RPMI7951 (cell line): Measurements from ENCODE around the gene STBD1. TPM values are rescaled to one million over a fixed set of nuclear protein-coding genes. Genes with fewer than 3 reads are reported as not detected.
"Not testable (repeated sequence)": the region's sequence is repeated elsewhere in the genome, so short reads cannot be mapped to it uniquely, and the experiment has no call there.

Experiments
- DNase-seq: peaks from one replicate; pipeline ENCODE4 v3.0.0-alpha.2; 2012; ENCODE audit warnings: low read depth
- total RNA-seq: library from RNA; depleted of rRNA; stranded (reverse); fragments of >200 nt; shearing (Covaris generic); gene quantifications from 2 replicates; pipeline ENCODE4 v1.2.3, GENCODE V29; 2014

Gene STBD1
- total RNA-seq, 1 experiment from 2014 or later = 10.1 TPM

DNA sequence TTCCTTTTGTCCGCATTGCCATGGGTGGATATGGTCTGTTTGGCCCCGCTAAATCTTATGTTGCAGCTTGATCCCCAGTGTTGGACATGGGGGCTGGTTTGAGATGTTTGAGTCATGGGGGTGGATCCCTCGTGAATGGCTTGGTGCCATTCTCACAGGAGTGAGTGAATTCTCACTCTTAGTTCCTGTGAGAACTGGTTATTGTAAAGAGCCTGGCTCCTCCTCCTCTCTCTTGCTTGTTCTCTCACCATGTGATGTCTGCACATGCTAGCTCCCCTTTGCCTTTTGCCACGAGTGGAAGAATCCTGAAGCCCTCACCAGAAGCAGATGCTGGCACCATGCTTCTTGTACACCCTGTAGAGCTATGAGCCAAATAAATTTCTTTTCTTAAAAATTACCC lies 22.6 kb upstream of the STBD1 start:
- peak; percentile 2 for DNase-seq

DNA sequence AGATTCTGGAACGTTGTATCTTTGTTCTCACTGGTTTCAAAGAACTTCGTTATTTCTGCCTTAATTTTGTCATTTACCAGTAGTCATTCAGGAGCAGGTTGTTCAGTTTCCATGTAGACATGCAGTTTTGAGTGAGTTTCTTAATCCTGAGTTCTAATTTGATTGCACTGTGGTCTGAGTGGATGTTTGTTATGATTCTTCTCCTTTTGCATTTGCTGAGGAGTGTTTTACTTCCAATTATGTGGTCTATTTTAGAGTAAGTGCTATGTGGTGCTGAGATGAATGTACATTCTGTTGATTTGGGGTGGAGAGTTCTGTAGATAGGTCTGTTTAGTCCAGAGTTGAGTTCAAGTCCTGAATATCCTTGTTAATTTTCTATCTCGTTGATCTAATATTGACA lies 18.7 kb upstream of the STBD1 start:
- not testable (repeated sequence) for DNase-seq

DNA sequence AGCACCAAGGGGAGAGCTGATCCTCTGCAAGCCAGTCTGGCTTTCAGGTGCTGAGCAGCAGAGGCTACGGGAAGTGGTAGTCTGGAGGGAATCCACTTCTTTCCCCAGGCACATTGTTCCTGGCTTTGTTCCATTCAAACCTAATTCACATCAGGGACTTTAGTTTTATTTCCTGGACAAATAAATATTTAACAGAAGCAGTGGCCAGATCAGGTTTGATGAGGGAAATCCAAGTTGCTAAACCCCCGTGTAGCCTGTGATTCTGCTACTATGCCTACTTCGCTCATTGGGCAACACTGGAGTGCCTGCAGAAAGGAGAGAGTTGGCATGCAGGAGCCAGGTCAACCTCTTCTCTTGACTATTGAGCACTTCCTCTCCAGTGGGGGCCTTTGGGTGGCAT lies 13.8 kb upstream of the STBD1 start:
- DNase-seq = no peak

DNA sequence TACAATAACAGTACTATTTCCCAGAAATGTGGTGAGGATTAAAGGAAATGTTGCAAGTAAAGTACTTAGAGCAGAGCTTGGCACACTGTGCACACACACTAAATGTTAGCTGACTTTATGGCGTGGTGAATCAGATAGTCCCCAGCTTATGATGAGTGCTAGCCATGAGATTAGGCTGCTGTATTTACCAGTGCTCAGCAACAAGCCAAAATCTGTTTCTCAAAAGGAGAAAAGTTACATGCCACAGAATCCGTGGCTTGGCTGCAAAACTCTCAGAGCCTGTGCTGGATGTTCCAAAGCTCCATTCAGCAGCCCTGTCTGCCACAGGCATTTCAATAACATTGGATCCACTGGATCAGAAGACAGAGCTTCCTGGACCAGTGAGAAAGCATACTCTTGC lies 12.8 kb upstream of the STBD1 start:
- DNase-seq = no peak

DNA sequence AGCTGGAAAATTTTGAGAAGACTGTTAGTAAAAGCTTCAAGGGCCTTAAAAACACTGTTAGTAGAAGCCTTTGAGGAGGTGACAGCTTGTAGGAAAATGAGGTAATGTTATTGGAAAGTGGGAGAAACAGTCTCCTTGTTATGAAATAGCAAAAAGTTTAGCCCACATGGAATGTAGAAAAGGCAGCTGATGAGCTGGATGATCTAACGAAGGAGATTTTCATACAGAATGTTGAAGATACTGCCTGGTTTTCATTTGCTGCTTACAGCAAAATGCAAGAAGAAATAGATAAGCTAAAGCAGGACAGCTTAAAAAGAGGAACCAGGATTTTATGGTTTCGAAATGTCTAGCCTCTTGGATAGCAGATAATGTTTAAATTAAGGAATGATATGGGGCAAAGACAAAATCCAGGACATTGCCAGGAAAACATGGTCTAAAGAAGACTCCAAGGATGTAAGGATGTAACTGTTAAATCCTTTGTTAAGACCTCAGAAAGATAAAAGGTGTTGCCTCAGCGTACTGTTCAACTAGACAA lies 10.2 kb upstream of the STBD1 start:
- DNase-seq = no peak

DNA sequence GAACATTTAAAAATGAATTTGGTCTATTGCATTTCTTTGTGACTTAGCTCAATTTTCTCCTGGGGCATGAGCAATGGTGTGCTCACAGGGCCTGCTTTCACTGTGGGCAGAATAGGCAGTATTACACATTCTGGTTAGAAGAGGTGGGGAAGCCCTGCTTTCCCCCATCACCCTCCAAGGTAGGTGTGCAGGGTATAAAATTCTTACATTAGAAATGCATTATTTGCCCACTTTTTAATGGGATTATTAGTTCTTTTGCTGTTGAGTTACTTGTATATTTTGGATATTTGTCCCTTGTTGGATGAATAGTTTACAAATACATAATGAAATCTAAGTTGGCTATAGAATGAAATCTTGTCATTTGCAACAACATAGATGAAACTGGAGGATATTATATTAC lies 8.3 kb upstream of the STBD1 start:
- no peak for DNase-seq

DNA sequence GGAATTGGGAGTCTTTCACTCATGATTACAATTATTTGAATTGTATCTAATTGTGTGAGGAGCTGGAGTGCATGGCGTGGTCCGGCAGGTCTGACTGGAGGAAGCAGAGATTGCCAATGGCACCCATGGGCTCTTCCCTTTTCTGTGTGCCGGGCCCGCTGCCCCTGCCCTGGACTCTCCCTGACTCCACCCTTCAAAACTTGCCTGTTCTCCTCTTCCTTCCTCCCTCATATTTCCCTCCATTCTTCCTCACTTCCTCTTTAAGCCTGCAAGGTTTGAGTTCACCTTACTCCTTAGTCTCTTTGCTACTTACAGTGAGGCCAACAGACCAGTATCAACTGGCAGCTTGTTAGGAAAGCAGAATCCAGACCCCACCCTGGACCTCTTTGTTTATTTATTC lies 6.5 kb upstream of the STBD1 start:
- no peak for DNase-seq

DNA sequence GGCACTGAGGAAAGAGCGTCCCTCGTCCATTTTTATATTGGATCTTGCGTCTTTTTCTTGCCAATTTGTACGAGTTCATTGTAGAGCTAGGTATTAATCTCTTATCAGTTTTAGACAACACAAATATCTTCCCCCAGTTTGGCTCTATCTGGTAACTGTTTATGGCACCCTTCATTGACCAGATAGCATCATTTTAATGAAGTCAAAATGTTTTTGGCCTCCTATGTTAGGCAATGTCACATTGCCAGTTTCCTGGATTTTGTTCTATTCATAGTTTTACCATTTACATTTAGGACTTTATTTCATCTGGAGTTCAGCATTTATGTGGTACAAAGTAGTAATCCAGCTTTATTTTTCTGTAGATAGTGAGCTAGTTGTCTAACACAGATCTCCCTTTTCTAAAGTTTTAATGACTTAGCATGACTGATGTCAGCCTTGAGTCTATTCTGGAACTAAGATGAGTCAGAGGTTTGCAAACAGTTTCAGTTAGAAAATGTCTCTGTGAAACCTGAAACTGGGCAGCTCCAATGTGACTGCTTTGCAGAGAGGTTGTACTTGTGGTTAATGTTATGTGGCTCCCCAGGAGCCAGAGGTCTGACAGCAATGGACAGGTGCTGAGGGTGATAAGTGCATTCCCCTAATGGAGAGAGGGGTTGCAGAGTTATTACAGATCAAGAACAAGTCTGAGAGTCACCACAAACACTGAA lies 5.3 kb upstream of the STBD1 start:
- peak; percentile 81 for DNase-seq

DNA sequence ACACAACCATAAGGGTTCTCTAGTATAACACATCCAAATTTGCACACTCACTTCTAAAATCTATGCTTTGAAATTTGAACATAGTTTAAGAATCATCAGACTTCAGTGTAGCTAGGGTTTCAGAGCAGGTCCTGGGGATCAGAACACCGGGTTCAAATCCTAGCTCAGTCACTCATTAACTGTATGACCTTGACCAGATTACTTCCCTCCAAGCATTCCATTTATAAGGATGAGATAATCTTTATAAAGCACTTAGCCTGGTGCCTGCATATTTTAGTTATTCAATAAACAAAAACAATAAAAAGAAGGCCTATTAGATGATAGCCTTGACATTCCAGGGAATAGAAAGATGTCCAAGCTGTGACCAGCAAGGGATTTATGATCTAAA lies 4.8 kb upstream of the STBD1 start:
- DNase-seq = no peak

DNA sequence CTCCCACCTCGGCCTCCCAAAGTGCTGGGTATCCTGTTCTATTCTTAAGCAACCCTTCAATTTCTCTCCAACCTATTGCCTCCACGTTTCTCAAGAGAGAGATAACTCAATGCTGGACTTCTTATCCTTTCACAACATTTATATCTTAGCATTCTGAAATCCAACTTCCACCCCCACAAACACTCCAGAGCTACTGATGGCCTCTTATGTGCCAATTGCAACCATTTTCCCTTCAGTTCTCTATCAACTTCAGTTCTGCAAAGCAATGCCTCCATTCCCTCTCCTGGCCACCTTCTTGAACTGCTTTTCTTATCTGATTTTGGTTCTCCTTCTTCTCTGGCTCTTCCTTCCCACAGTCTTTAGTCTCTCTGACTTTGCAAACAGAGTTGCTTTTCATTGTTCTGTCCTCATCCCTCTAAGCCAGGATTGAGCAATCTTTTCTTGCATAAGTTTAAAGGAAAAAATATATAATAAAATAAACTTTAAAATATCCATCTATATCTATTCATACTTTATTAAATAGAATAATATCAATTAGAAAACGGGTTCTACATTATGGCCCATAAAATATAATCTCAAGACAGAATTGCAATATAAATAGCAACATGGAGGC lies 3.6 kb upstream of the STBD1 start:
- no peak for DNase-seq

DNA sequence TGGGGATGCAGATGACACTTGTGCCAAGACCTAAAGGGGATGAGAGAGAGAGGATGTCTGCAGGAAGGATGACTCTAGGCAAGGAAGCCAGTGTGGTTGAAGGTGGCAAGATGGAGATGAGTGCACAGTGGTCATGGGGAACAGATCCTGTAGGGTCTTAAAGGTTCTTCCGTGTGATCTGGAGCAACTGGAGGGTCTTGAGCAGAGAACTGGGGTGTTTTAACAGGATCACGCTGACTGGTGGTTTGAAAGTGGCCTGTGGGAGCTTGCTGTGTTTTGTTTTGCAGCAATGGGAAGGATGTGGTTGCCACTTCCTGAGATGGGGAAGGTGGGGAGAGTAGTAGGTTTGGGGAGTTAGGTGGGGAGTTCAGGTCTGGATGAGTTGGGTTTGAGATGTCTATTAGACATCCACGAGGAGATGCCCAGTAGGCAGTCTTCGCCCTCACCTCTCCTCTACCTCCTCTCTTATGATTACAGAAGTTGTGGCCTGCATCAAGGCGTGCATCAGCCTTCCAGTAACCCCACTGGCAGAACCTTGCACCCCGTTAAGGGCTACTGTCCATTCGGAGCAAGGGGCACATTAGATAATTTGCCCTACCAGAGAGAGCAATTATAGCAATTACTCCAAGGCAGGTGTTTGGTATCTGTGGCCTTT lies 1.4 kb upstream of the STBD1 start:
- DNase-seq = no peak

DNA sequence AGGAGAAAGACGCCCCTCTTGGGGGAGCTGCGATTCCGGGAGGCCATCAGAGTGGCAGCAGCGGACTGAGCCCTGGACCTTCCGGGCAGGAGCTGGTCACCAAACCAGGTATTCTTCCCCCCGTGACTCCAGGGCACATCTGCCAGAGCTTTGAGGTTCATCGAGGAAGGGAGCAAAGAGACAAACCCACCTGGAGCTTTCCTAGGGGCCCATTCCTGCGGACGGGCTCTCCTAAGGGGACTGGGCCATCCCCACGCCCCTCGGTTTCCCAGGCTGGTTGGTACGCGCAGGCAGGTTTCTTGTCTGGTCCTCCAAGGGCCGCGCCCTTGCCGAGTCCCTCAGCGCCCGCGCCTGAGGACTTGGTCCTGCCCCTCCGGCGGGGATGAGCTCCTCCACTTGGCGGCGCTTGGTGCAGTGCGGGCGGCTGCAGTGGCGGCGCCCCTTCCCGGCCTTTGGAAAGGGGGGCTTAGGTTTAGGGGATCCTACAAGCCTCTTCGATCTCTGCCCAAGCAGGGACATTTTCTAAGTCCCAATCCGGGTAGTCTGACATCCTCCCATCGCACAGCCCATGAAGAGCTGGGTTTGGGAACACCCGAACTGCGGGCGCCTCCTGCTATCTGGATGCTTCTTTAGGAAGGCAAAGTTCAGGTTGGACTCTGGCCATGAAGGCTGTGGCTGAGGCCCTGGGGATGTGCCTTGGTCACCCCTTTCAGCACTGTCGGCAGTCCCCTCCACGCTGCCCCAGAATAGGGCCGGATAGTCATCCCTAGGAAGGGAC lies 538 bp downstream of the STBD1 start:
- DNase-seq = peak; percentile 60

DNA sequence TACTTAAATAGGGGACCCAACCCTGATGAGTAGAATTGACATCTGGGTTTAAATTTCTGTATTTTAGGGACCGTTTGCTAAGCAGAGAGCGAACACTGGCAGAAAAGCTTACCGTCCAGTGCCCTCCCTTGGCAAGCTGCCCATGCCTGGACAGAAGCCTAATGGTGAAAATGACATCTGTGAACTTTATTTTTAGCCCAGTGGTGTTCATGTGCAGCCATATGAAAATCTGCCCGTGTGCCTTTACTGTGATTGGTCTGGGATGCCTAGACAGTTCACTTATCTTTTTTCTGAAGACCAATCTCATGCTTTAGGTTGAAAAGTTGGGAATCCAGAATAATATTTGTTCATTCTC lies 1.1 kb downstream of the STBD1 start:
- DNase-seq = peak; percentile 60

DNA sequence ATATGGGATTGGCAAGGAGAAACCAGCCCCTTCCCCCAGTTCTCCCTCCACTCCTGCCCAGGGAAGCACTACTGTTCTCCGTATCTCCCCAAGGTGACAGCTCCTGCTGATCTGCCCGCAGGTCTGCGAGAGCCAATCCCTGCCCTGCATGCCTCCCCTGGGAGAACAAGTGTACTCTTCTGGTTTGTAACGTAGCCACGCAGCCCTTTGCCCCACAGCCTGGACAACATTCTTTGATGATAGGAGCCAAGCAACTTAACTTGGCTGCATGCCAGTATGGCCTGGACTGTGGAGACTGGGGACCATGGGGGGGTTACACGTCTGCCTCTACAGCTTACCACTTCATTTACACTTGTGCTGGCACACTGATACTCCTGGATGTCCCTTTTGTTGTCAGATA lies 2.0 kb downstream of the STBD1 start:
- peak; percentile 6 for DNase-seq

DNA sequence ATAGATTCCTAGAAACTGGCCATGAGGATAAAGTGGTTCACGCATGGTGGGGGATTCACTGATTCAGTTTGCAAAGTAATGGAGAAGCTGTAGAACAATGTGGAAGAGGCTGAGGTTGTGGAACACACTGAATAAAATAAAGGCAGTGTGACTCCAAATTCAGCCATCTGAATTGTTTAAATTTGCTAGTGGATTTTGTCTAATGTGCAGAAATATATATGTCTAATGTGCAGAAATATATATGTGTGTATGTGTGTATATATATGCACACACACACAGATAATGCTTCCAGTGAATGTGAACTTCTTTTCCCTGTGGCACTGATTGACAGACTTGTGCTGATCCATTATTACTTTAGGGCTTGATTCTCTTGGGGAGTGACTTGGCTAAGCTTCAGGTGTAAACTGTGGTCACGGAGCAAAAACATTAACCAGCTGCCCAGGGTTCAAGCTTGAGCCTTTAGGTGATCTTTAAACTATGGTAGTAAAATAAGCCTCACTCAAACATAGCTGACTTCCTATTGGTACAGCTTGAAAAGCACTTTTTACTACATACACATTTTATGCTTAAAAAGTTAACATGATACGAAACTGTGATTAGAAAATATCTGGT lies 3.5 kb downstream of the STBD1 start:
- DNase-seq = no peak

DNA sequence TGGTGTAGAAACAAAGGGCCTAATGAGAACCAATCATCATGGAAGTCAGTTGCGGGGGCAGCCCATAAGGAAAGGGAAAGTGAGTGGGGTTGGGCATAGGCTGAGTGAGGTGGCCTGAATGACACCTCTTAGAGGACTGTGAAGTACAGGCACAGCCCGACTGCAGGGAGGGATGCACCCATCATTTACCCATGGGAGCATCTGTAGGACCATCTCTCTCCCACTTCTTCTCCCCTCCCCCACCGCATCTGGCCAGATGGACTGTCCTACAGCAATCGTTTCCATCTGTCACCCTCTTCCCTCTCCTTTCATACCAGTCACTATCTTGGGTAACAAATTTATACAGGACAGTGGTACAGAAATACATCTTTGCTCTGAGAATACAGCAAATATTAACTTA lies 4.2 kb downstream of the STBD1 start:
- no peak for DNase-seq

DNA sequence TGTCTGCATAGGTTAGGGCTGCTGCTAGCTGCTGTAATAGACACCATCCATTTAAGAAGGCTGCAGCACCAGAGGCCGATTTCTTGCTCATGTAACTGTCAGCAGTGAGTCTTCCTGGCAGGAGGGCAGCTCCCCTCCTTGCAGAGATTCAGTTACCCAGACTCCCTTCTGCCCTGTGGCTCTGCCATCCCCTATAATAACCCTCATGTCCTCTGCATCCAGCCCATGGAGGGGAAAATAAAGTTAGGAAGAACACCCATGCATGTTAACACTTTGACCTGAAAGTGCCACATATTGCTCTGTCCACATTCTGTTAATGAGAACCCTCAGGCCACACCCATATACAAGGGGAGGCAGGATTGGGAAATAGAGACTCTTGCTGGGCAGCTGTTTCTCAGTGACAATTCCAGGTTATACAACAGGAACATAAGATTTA lies 5.4 kb downstream of the STBD1 start:
- DNase-seq = no peak

DNA sequence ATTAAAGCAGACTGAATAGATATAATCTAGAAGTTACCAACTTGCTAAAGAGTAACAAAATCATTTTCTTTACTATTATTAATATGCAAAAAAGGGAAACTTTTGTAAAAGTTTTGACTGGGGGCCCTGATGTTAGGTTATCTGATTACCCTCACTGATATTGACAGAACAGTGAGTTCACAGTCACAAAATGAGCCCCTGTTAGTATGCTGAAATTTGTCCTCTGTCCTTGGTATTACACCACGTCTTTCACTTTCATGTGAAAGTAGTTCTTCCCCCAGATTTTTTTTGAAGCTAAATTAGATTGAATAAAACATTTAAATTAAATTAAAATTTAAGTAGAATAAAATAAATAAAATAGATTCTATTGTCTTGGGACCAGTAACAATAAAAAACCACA lies 5.9 kb downstream of the STBD1 start:
- DNase-seq = no peak

DNA sequence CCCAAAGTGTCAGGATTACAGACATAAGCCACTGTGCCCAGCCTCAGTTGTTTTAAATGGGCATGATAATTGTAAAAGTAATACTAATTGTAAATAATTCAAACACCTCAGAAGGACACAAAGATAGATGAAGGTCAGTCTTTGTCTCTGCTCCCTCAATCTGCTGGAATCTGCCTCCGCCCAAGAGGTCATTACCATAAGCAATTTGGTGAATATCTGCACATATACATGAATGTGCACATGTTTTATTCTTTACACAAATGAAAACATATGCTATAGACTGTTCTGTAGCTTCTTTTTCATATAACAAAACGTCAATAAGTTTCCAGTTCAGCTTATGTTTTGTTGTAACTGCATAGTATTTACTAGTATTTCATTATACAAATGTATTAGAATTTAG lies 7.0 kb downstream of the STBD1 start:
- DNase-seq = no peak

DNA sequence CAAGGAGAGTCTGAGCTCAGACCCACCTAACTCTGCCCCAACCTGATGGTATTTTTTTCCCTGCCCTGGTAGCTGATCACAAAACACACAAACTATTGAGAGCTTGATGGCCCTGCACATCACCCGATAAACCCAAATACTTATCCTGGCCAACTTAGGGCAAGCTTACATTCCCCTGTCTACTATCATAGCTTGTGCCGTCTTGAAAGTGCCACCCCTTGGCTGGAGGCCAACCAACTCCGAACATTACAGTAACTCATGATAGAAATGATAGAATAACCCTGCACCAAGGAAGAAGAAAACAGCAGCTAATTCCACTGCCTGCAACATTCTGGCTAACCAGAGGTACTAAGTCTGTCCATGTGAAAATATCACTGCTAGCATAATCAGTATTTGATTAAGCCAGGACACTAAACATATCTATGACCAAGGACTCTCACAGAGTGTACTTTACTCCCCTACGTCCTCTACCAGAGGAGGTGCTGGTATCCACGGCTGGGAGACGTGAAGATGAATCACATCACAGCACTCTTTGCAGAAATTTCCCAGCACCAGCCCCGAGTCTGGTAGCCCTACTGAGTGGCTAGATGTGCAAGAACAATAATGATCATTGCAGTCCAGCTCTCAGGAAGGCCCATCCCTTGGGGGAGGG lies 8.9 kb downstream of the STBD1 start:
- no peak for DNase-seq

DNA sequence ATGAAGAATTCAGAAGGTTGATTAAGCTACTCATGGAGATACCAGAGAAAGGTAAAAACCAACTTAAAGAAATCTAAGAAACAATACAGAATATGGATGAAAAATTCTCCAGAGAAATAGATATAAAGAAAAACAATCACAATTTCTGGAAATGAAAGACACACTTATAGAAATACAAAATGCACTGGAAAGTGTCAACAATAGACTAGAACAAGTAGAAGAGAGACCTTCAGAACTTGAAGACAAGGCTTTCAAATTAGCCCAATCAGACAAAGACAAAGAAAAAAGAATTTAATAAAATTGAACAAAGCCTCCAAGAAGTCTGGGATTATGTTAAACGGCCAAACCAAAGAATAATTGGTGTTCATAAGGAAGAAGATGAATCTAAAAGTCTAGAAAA lies 9.6 kb downstream of the STBD1 start:
- DNase-seq = no peak
